SK-N-SH (cell line): ENCODE data around the gene KCNQ5. TPM values are rescaled to one million over a fixed set of nuclear protein-coding genes. Genes with fewer than 3 reads are reported as not detected.

Experiments
- CTCF ChIA-PET: fragments of 300-600, 350-600 bp; formaldehyde crosslinking; extraction: SDS; loops from one replicate; lab custom pipeline; 2021; lab: Yijun Ruan, JAX
- POLR2A ChIA-PET: fragments of 350-600 bp; sonication (Branson Sonifier 250); formaldehyde crosslinking; extraction: SDS; loops from one replicate; lab custom pipeline; 2020; ENCODE audit warnings: antibody characterized with exemption, inconsistent platforms; lab: Yijun Ruan, JAX
- DNase-seq: peaks from one replicate; pipeline ENCODE4 v3.0.0; 2012
- H2AFZ ChIP-seq: fragments of 200-600 bp; sonication (generic); 2 replicates; pipeline ENCODE4 v1.8.1; 2016; ENCODE audit warnings: antibody characterized with exemption, mild to moderate bottlenecking, low read depth
- H3F3A ChIP-seq: fragments of 200-600 bp; sonication (generic); replicated peaks from 2 replicates; pipeline ENCODE3; 2016; ENCODE audit warnings: antibody characterized with exemption, mild to moderate bottlenecking; ENCODE audit not compliant: insufficient read depth
- H3K27ac ChIP-seq, 2 experiments: fragments of 200-500 bp in 1 of 2; fragments of 200-600 bp in 1 of 2; sonication (Bioruptor generic) in 1 of 2; sonication (generic), shearing (Covaris generic) in 1 of 2; 2 replicates each; pipeline versions ENCODE4 v1.5.1 to v1.6.1; 2014 to 2016; ENCODE audit warnings: low read depth in 2 of 2, inconsistent platforms in 1 of 2, low read length in 1 of 2, mild to moderate bottlenecking in 1 of 2, mixed read lengths in 1 of 2
- H3K27me3 ChIP-seq: fragments of 200-600 bp; sonication (generic), shearing (Covaris generic); 2 replicates; pipeline ENCODE4 v1.6.1; 2016; ENCODE audit warnings: mixed run types; ENCODE audit not compliant: insufficient read depth
- H3K36me3 ChIP-seq, 2 experiments: fragments of 200-500 bp in 1 of 2; fragments of 200-600 bp in 1 of 2; sonication (Bioruptor generic) in 1 of 2; sonication (generic) in 1 of 2; replicated peaks in 1 of 2; 2 replicates each; pipeline versions ENCODE3 to v1.5.1; 2014 to 2016; ENCODE audit warnings: low read length in 1 of 2, mild to moderate bottlenecking in 1 of 2; ENCODE audit not compliant: insufficient read depth in 2 of 2, control insufficient read depth in 1 of 2
- H3K4me1 ChIP-seq, 2 experiments: fragments of 200-500 bp in 1 of 2; fragments of 200-600 bp in 1 of 2; sonication (Bioruptor generic) in 1 of 2; sonication (generic), shearing (Covaris generic) in 1 of 2; 2 replicates each; pipeline versions ENCODE4 v1.5.1 to v1.6.1; 2014 to 2016; ENCODE audit warnings: low read depth in 1 of 2, low read length in 1 of 2, mixed run types in 1 of 2; ENCODE audit not compliant: insufficient read depth in 2 of 2, control insufficient read depth in 1 of 2
- H3K4me2 ChIP-seq: fragments of 200-600 bp; sonication (generic), shearing (Covaris generic); 2 replicates; pipeline ENCODE4 v1.6.1; 2017; ENCODE audit warnings: mixed run types
- H3K4me3 ChIP-seq, 2 experiments: fragments of 200-500 bp in 1 of 2; fragments of 200-600 bp in 1 of 2; sonication (Bioruptor generic) in 1 of 2; sonication (generic), shearing (Covaris generic) in 1 of 2; 2 replicates each; pipeline versions ENCODE4 v1.5.1 to v1.8.1; 2014 to 2016; ENCODE audit warnings: low read depth in 2 of 2, inconsistent platforms in 1 of 2, low read length in 1 of 2, mild to moderate bottlenecking in 1 of 2, mixed read lengths in 1 of 2, moderate library complexity in 1 of 2
- H3K79me2 ChIP-seq: fragments of 200-600 bp; sonication (generic); 2 replicates; pipeline ENCODE4 v1.8.1; 2017; ENCODE audit warnings: mild to moderate bottlenecking; ENCODE audit not compliant: insufficient read depth
- H3K9ac ChIP-seq: fragments of 200-600 bp; sonication (generic); 2 replicates; pipeline ENCODE4 v1.6.1; 2017; ENCODE audit warnings: mixed run types
- H3K9me2 ChIP-seq: fragments of 200-600 bp; sonication (generic); 2 replicates; pipeline ENCODE4 v1.6.1; 2017; ENCODE audit warnings: mixed run types
- H3K9me3 ChIP-seq: fragments of 200-600 bp; sonication (generic); 2 replicates; pipeline ENCODE4 v1.6.1; 2017; ENCODE audit warnings: mixed run types, mild to moderate bottlenecking, moderate library complexity
- H4K20me1 ChIP-seq: fragments of 200-600 bp; sonication (generic); 2 replicates; pipeline ENCODE4 v1.6.1; 2017; ENCODE audit warnings: mild to moderate bottlenecking, mixed run types; ENCODE audit not compliant: insufficient read depth
- EP300 ChIP-seq, 2 experiments: IDR thresholded peaks; 2 replicates each; pipeline versions ENCODE4 v1.4.0 to v1.6.1; 2012; ENCODE audit warnings: borderline replicate concordance in 1 of 2, low read depth in 1 of 2, low read length in 1 of 2
- EZH2phosphoT487 ChIP-seq: fragments of 200-600 bp; sonication (generic); IDR thresholded peaks from 2 replicates; pipeline ENCODE4 v1.6.1; 2017; ENCODE audit warnings: low read depth, mixed run types, mild to moderate bottlenecking, antibody characterized with exemption, moderate library complexity, borderline replicate concordance
- FOSL2 ChIP-seq: IDR thresholded peaks from 2 replicates; pipeline ENCODE4 v1.4.0; 2012; ENCODE audit warnings: low read depth, mild to moderate bottlenecking, moderate library complexity, borderline replicate concordance
- FOXJ3 ChIP-seq: sonication (generic); formaldehyde crosslinking; IDR thresholded peaks from 2 replicates; pipeline ENCODE4 v1.5.1; 2020; ENCODE audit warnings: mild to moderate bottlenecking, missing genetic modification reagents
- FOXM1 ChIP-seq: IDR thresholded peaks from 2 replicates; pipeline ENCODE4 v1.4.0; 2012; ENCODE audit warnings: low read depth, mild to moderate bottlenecking
- GABPA ChIP-seq: IDR thresholded peaks from 2 replicates; pipeline ENCODE4 v1.4.0; 2012; ENCODE audit warnings: low read depth, mild to moderate bottlenecking
- MEF2A ChIP-seq: IDR thresholded peaks from 2 replicates; pipeline ENCODE4 v1.4.0; 2012; ENCODE audit warnings: low read depth, borderline replicate concordance
- PBX3 ChIP-seq: IDR thresholded peaks from 2 replicates; pipeline ENCODE4; 2012
- POLR2AphosphoS5 ChIP-seq: IDR thresholded peaks from 2 replicates; pipeline ENCODE4 v1.6.1; 2012; ENCODE audit warnings: low read depth, low read length
- RAD21 ChIP-seq: IDR thresholded peaks from 2 replicates; pipeline ENCODE4 v1.6.1; 2012; ENCODE audit warnings: mild to moderate bottlenecking, low read length
- RCOR1 ChIP-seq: fragments of 150-350 bp; IDR thresholded peaks from 2 replicates; pipeline ENCODE4 v1.6.1; 2017; ENCODE audit warnings: antibody characterized with exemption, low read length
- REST ChIP-seq: IDR thresholded peaks from 2 replicates; pipeline ENCODE4 v1.6.1; 2012; ENCODE audit warnings: mild to moderate bottlenecking, low read depth, low read length, moderate library complexity
- RFX5 ChIP-seq: IDR thresholded peaks from 2 replicates; pipeline ENCODE4 v1.6.1; 2012; ENCODE audit warnings: mild to moderate bottlenecking, improper control_type of control experiment, low read length
- RXRA ChIP-seq: IDR thresholded peaks from 2 replicates; pipeline ENCODE4 v1.4.0; 2012; ENCODE audit warnings: low read depth, mild to moderate bottlenecking, borderline replicate concordance
- SMC3 ChIP-seq: IDR thresholded peaks from 2 replicates; pipeline ENCODE4 v1.6.1; 2012; ENCODE audit warnings: low read depth, low read length, improper control_type of control experiment
- TCF12 ChIP-seq: IDR thresholded peaks from 2 replicates; pipeline ENCODE4 v1.4.0; 2012
- USF1 ChIP-seq: IDR thresholded peaks from 2 replicates; pipeline ENCODE4 v1.4.0; 2012; ENCODE audit warnings: low read depth, borderline replicate concordance
- USF2 ChIP-seq: fragments of 150-350 bp; IDR thresholded peaks from 2 replicates; pipeline ENCODE4 v1.6.1; 2017; ENCODE audit warnings: antibody characterized with exemption, low read length, low read depth, borderline replicate concordance
- YY1 ChIP-seq: IDR thresholded peaks from 2 replicates; pipeline ENCODE4 v1.4.0; 2012; ENCODE audit warnings: low read depth, mild to moderate bottlenecking
- ZBTB33 ChIP-seq: IDR thresholded peaks from 2 replicates; pipeline ENCODE4 v1.4.0; 2012; ENCODE audit warnings: low read depth, borderline replicate concordance
- WGBS: methylation state at CpG from one replicate; pipeline ENCODE4 v1.1.6; 2017; ENCODE audit warnings: low lambda C conversion rate; 5-methylcytosine and 5-hydroxymethylcytosine counted together
- polyA plus RNA-seq, 3 experiments: library from polyadenylated mRNA; depleted of rRNA; stranded (reverse); fragments of >200 nt; gene quantifications; 2 replicates each; pipeline ENCODE4 v1.2.3, GENCODE V29; 2012

KCNQ5 gene
- polyA plus RNA-seq, 1 of the 3 experiments (the other 2 are of a cell fraction): 3.2 TPM

- ChIA-PET CTCF (no interaction called here), POLR2A (no interaction called here)
- H4K20me1 ChIP-seq: no peaks in the 10 kb centered on the region
- H3K9ac ChIP-seq: no peak overlapping the region
- H2AFZ ChIP-seq: no peak overlapping the region
- H3K36me3 ChIP-seq: peaks cover 0 to 4% of the 10 kb centered on the region in 2 experiments
- no peak overlapping the region for H3K27ac ChIP-seq
- TF ChIP-seq RAD21: no peak
- TF ChIP-seq, all 33 proteins: peak for 0
- Histone ChIP-seq H3K4me3 (no peak overlapping the region), H3K9me3 (no peaks in the 10 kb centered on the region), H3F3A (peaks cover 2% of the 10 kb centered on the region), H3K79me2 (no peaks in the 10 kb centered on the region; the same call in 1 of the 2 replicates), H3K4me2 (no peak overlapping the region), H3K4me1 (peaks cover 0 to 6% of the 10 kb centered on the region in 2 experiments; a peak in 2 of 4 replicates), H3K27me3 (no peaks in the 10 kb centered on the region), H3K9me2 (no peaks in the 10 kb centered on the region)
- DNase-seq: no peak
Measured at GRCh38 chr6:72925136-72925535, 303.3 kb downstream of the KCNQ5 start.

- H3K79me2 ChIP-seq: peaks cover 3% of the 10 kb centered on the region; the same call in 1 of the 2 replicates
- H3K4me1 ChIP-seq: peaks cover 0 to 6% of the 10 kb centered on the region in 2 experiments; a peak in 2 of 4 replicates
- H3K4me3 ChIP-seq: no peak overlapping the region
- H2AFZ ChIP-seq: no peak overlapping the region
- H3K4me2 ChIP-seq: no peak overlapping the region
- H3K36me3 ChIP-seq: peaks cover 0 to 7% of the 10 kb centered on the region in 2 experiments
- no peaks in the 10 kb centered on the region for H3K9me2 ChIP-seq
- 85% methylated on average over 5 of the region's 5 CpGs for WGBS
- no peak for DNase-seq
- H3K9me3 ChIP-seq: no peaks in the 10 kb centered on the region
- no peaks in the 10 kb centered on the region for H3K27me3 ChIP-seq
- H3K27ac ChIP-seq: no peak overlapping the region
- H3F3A ChIP-seq: peaks cover 2% of the 10 kb centered on the region
- no peak overlapping the region for H3K9ac ChIP-seq
- H4K20me1 ChIP-seq: no peaks in the 10 kb centered on the region
- POLR2A ChIA-PET: no interaction called here
- CTCF ChIA-PET: no interaction called here
- TF ChIP-seq GABPA (no peak), YY1 (no peak), RXRA (no peak), MEF2A (no peak), SMC3 (no peak), FOSL2 (no peak), EP300 (IDR thresholded peaks at IDR 0.05; ENCODE audit: borderline replicate concordance in 1 of 2, low read depth in 1 of 2, low read length in 1 of 2) (no peak), ZBTB33 (no peak), RCOR1 (no peak), REST (no peak), PBX3 (no peak), FOXM1 (no peak), USF1 (no peak), USF2 (no peak), TCF12 (no peak), FOXJ3 (CRISPR knock-in tag) (no peak), POLR2AphosphoS5 (no peak), EZH2phosphoT487 (no peak), RFX5 (no peak)
Measured at GRCh38 chr6:72930556-72931132, 308.8 kb downstream of the KCNQ5 start.
